ENCODE results near the gene TMPRSS6. TPM values are rescaled to one million over a fixed set of nuclear protein-coding genes. Genes with fewer than 3 reads are reported as not detected.

TMPRSS6 gene
- total and polyA plus RNA-seq, 2 of the 13 experiments (the other 11 are each of a cell fraction or from before 2014, with no cell fraction given), result 4.2 to 4.8 TPM

- no peak overlapping the region for H2AFZ ChIP-seq (ENCODE audit: low read length)
- TF ChIP-seq MTA1 (CRISPR knock-in tag; IDR thresholded peaks at IDR 0.05; ENCODE audit: borderline replicate concordance) (no peak), RERE (CRISPR knock-in tag; IDR thresholded peaks at IDR 0.05; ENCODE audit: low read depth) (no peak), HES4 (CRISPR knock-in tag; IDR thresholded peaks at IDR 0.05; ENCODE audit: borderline replicate concordance) (no peak), KDM5B (CRISPR knock-in tag; IDR thresholded peaks at IDR 0.05; ENCODE audit: borderline replicate concordance) (no peak), ZBTB38 (CRISPR knock-in tag; IDR thresholded peaks at IDR 0.05) (no peak), ZNF879 (CRISPR knock-in tag; IDR thresholded peaks at IDR 0.05) (no peak), MED13 (CRISPR knock-in tag; IDR thresholded peaks at IDR 0.05) (no peak), TBL1XR1 (IDR thresholded peaks at IDR 0.05; ENCODE audit: borderline replicate concordance, low read length, partially characterized antibody) (no peak), ZNF788 (CRISPR knock-in tag; IDR thresholded peaks at IDR 0.05; ENCODE audit: borderline replicate concordance) (no peak), AHR (CRISPR knock-in tag; IDR thresholded peaks at IDR 0.05) (0 out of 2 replicates have a peak, but pooled peaks have one; percentile 26), ZNF737 (CRISPR knock-in tag; IDR thresholded peaks at IDR 0.05; ENCODE audit: borderline replicate concordance) (no peak), ZNF354B (CRISPR knock-in tag; IDR thresholded peaks at IDR 0.05) (0 out of 2 replicates have a peak, but pooled peaks have one; percentile 24)
- TF ChIP-seq, protein P1, sequence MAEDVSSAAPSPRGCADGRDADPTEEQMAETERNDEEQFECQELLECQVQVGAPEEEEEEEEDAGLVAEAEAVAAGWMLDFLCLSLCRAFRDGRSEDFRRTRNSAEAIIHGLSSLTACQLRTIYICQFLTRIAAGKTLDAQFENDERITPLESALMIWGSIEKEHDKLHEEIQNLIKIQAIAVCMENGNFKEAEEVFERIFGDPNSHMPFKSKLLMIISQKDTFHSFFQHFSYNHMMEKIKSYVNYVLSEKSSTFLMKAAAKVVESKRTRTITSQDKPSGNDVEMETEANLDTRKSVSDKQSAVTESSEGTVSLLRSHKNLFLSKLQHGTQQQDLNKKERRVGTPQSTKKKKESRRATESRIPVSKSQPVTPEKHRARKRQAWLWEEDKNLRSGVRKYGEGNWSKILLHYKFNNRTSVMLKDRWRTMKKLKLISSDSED (CRISPR knock-in tag; IDR thresholded peaks at IDR 0.05), result no peak
- TF ChIP-seq, protein P2, sequence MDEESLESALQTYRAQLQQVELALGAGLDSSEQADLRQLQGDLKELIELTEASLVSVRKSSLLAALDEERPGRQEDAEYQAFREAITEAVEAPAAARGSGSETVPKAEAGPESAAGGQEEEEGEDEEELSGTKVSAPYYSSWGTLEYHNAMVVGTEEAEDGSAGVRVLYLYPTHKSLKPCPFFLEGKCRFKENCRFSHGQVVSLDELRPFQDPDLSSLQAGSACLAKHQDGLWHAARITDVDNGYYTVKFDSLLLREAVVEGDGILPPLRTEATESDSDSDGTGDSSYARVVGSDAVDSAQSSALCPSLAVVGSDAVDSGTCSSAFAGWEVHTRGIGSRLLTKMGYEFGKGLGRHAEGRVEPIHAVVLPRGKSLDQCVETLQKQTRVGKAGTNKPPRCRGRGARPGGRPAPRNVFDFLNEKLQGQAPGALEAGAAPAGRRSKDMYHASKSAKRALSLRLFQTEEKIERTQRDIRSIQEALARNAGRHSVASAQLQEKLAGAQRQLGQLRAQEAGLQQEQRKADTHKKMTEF (CRISPR knock-in tag; IDR thresholded peaks at IDR 0.05), result no peak
Observed at GRCh38 chr22:37077802-37078448, 31.6 kb downstream of the TMPRSS6 start.

More at GRCh38 chr22:37077802-37078448, 31.6 kb downstream of the TMPRSS6 start:
- H3K4me2 ChIP-seq (ENCODE audit: low read depth, low read length), result no peak overlapping the region
- no peaks in the 10 kb centered on the region for H4K20me1 ChIP-seq (ENCODE audit: insufficient read depth, low read length)
- in situ Hi-C loops (cut with HindIII; ENCODE audit: extremely low pct_ligation_motif_present, low pct_unique_long_range_greater_than_20kb), result no loop called here
- no TSS peak for BruUV-seq (replicated peaks)
- no peaks in the 10 kb centered on the region for H3K79me2 ChIP-seq (ENCODE audit: insufficient read depth, low read length)
- FAIRE-seq (no peak), ATAC-seq (peak; percentile 70), DNase-seq (ENCODE audit: low spot score) (peak; percentile 29)
- H3K27me3 ChIP-seq (ENCODE audit: control insufficient read depth in 1 of 2, insufficient read depth in 2 of 2, low read length in 2 of 2), result no peaks in the 10 kb centered on the region; a peak in 1 of 5 replicates
- WGBS (ENCODE audit: low lambda C conversion rate), result 23% methylated on average over 14 of the region's 15 CpGs
- POLR2A ChIA-PET, result no interaction called here
- H3K9ac ChIP-seq (ENCODE audit: insufficient read depth, low read depth, low read length), result no peak overlapping the region
- H3K4me3 ChIP-seq (replicated peaks in 1 of 3; ENCODE audit: insufficient read depth in 1 of 3, low read depth in 2 of 3, low read length in 3 of 3), result no peak overlapping the region
- no peak overlapping the region for H3K27ac ChIP-seq (ENCODE audit: extremely low read length, insufficient read depth, low read length)
- no peaks in the 10 kb centered on the region for H3K36me3 ChIP-seq (replicated peaks in 1 of 2; ENCODE audit: control insufficient read depth in 1 of 2, insufficient read depth in 2 of 2, low read length in 2 of 2)
- peaks cover 22% of the 10 kb centered on the region; the same call in 1 of the 2 replicates for H3K4me1 ChIP-seq (ENCODE audit: insufficient read depth, low read length)
- H3K9me3 ChIP-seq (ENCODE audit: low read length), result no peaks in the 10 kb centered on the region; the same call in 1 of the 2 replicates
- CTCF ChIA-PET (ENCODE audit: low intra/inter-chr PET ratio, low total read pairs), result interaction anchor here (0.9 to 2.5 kb wide), 5 partner anchors 32 to 183 kb away, joined by 3 to 20 read pairs (median 5); no protein-coding TSS in a partner anchor
- intact Hi-C loops (cut with micrococcal nuclease; ENCODE audit: unreplicated experiment), result loop anchor here (1.0 to 5.0 kb wide), 2 partner anchors 69 to 121 kb away; partner anchors contain the start of gene IL2RB
